Fibroblast of peridontal ligament (primary cell): ENCODE results near the gene TBX2.

ENCODE experiments used
- DNase-seq: peaks from one replicate; pipeline ENCODE4 v3.0.0-alpha.2; 2010; ENCODE audit errors: extremely low read depth

Gene TBX2

DNA sequence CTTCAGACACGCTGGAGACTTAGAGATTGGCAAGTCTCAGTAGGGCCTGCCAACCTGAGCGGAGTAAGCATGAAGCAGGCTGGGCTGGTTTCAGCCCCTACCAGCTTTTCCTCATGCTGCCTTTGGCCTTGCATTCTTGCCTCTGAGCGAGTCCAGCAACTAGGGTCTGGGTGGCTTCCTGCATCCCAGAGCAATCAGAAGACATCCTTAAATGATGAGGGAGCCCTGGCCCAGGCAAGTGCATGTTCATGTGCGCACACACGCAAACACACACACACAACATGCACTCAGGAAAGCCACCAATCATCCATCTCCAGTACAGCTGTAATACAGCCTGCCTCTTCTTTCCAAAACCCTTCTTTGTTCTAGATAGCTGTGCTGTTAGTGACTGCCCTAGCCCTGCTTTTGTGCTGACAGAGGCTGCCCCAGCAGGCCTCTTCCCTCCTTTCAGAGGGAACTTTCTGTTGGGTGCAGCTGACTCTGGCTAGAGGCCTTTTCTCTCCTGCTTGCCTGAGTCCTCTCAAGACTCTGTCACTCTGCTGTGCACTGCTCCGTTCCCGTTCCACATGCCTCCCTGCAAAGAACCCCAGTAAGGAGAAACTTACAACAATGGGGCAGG, 30.7 kb upstream of the TBX2 start:
- no peak for DNase-seq

DNA sequence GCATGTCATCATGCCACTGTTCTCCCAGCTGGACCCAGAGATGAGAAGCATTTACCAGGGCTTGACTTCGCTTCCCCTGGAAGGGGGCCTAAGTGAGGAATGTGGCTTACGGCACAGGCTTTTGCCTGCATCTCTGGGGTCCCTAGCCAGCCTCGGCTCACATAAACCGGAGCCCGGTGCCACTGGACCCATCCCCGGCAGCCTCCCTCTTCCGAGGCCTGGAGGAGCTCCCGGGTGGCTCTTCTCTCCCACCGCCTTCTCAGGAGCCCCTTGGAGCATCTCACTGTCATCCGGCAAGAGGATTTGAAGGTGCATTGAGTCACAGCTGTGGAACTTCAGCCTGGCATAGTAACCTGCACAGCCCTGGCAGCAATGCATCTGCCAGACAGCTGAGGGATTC, 29.9 kb upstream of the TBX2 start:
- DNase-seq: no peak

DNA sequence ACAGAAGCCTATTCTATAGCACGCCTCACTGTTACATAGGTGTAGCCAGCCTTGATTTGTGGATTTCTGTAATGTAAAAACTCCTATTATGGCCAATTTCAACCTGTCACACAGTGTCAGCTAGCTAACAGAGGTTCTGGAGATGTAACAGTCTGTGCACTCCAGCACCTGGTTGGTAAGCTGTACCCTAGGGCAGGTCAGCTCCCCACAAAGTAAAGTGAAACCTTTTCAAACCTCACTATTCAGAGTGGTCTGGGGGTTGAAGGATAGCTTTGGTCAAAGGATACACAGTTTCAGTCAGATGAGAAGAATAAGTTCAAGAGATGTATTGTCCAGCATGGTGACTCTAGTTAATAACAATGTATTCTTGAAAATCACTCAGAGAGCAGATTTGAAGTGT, 28.5 kb upstream of the TBX2 start:
- DNase-seq: no peak

DNA sequence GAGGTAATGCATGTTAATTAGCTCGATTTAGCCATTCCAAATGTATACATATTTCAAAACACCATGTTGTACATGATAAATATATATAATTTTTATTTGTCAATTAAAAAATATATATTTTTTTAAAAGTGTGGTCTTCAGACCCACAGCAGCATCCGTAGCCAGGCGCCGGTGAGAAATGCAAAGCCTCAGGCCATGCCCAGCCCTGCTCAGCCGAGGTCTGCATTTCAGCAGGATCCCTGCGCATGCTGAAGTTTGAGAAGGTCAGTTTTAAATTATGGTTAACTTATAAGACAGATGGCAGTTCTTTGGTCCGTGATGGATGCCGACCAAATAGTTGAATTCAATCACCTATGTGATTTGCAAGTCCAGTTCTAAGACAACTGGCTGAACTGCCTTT, 28.0 kb upstream of the TBX2 start:
- no peak for DNase-seq

DNA sequence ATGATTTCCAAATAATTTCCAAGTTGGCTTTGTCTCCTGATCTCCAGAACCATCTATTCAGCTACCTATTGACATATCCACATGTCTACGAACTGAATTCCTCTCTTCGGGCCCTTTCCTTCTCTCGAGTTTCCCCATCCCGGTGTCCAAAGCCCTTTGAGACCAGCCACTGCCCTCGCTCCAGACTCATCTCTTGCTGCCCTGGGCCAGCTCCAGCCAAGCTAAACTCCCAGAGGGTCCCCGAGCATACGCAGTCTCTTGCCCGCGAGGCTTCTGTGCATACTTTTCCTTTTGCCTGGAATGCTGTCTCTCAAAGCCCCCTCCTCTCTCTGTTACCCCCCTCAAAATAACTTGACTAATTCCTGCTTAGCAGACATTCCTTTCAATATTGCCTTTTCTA, 27.2 kb upstream of the TBX2 start:
- no peak for DNase-seq

DNA sequence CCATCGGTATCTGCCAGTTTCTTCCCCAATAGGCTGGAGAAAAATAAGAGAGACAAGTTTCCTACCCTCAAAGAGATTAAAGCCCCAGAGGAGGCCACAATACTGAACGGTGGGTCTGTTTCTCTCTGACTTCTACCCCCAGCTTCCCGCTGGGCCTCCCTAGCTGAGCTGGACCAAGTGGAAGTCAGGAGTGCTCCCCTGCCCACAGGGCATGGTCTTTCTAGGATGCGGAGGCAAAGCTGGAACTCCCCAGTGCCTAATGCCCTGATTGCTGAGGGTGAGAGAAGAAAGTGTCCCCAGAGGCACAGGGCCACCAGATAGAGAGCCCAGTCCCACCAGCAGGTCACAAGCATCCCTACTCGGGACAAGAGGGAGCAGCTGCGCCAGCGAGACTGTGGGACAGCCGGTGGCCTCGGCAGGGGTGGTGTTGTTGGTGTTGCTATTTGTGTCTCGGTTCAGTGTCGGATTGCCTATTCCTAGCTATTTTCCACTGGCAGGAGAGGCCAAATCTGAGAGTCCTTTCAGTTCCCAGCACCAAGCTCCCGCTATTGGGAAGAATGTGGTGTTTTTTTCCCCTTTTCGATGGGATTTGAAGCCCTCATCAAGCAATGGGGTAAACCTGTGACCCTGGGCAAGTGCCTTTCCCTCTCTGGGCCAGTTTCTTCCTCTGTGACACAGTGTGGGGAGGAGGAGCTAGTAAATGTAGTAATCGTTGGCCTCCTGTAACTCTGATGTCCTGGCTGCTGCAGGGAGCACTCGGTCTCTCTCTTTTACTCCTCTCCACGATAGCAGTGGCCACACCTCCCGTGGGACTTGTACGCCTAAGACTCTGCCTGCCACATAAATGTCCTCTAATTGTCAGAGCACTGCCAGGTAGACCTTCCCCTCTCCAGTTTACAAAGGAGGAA, 22.5 kb upstream of the TBX2 start:
- no peak for DNase-seq

DNA sequence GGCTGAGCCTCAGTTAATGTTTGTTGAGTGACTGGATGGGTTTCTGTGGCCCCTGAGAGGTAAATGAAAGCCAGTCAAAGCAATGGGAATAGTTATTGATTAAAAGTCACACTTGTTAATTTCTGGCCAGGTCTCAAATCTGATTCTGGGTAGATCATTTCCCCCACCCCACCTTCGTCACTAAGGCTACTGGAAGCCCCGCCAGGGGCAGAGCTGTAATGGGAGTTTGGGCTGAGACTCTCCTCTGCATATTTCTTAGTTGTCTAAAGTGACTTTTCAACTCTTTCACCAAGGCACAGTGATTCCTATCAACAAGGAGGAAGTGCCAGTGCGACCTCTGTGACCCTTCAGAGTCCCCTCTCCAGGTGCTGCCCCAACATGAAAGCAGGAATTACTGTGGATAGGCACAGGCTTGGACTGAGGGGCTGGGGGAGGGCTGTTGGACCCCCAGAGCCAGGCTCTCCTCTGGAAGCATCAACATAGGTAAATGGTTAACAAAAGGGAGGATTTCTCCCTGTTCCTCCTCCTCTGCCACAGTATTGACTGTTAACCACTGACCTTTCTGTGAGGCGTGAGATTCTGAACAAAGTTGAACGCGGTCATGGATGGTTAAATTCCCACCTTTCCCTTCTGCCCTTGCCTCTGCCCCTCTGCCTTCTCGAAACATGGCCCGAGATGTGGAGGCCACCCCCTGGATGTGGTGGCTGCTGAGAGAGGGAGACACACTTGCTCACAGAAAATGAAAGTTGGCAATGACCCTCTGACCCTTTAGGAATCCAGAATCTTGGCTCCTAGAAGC, 20.8 kb upstream of the TBX2 start:
- DNase-seq: no peak

DNA sequence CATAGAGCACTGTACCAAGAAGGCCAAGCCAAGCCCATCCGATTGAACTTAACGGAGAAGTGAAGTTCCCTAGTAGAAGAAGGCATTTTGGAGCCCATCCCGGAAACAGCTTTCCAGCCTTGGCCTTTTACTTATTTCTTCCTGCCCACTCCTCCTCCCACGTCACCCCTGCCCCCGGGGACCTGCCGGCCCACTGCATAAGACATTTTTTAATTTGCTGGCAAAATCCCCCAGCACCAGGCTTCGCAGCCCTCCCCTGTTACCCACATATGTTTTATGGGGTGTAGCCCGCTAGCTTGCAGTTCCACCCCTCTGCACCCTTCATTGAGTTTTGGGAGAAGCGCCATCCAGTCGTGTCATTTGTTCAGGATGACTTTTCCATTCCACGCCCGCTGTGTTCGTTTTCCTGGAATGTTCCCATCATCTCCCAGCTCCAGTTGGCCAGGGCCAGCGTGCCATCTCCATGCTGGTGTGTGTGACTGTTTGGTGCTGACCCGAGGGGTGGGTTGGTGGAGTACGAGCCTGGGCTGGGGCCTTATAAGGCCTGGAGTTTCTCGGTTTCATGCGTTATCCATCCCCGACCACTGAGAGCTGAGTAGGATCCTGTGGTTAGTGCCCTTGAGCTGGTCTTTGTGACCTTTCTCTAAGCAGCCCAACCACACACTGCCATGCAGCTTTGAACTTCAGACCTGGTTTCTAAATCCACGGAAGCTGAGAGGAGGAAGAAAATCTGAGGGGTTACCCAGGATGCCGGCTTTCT, 20.0 kb upstream of the TBX2 start:
- no peak for DNase-seq

DNA sequence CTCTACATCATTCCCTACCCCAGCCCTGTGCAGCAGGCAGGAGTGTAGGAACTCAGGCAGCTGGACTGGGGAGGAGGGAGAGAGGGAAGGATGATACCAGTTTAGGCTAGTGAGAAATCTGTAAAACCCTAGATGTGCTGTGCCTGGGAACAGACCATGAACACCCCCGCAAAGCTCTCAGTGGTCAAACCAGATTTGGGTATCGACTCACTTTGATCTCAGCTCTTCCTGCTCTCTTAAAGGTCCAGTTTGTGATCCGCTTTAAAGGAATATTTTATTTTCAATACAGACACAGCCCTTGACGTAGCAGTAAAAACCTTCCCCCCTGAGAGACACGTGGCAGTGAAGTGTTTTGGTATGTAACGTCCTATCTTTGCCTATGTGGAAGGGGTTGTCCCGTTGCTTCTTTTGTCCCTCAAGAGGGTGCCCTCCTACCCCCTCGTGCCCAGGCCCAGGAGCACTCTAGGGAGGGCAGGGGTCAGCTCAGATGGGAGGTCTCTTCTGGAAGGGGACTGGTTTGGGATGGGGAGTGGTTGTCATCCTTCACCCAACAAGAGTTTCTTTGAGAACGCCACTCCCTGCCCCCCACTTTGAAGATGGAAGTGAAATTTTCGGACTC, 19.3 kb upstream of the TBX2 start:
- peak; percentile 28 for DNase-seq

DNA sequence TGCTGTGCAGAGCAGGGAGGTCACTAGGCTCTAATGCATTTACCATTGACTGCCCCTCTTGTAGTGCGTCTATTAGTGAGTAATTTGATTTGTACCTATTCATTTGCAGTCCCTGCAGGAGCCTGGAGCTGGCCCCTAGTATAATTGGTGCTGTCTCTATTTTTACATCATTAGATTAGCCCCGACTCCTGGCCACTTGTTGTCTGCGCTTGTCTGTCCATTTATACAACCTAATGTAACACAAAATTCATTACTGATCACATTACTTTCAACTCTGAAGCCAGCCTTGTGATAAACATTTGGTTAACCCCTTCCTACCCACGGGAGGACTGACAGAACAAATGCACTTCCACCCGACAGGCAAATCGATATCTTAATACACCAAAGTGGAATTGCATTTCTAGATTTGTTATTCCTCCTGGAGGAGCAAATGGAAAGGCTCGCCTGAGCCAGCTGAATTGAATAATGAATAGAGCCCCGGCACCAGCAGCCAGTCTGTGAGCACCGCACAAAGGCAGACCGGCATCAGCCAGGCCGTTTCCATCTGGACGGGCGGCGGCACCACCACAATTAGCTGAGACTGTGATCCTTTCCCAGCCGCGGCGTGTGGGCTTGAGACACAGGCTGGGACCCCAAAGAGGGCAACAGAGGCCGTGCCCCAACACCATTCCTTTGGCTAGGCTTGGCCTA, 18.7 kb upstream of the TBX2 start:
- no peak for DNase-seq

DNA sequence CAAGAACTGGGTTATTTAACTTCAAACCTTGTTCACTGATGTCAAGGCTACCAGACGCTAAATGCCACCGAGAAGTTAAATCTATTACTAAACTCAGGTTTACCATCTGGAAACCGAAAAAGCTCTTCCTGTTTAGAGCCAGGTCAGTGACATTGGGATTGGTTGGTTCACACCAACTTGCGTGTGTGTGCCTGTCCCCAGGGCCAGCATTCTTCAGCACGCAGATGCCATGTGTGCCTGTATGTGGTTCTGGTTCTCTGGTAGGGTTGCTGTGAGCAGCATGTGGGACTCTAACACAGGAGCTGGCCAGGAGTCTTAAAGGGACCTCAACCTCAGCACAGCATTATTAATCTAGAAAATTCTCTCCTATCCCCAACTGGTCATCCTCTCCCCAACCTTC, 18.1 kb upstream of the TBX2 start:
- no peak for DNase-seq

DNA sequence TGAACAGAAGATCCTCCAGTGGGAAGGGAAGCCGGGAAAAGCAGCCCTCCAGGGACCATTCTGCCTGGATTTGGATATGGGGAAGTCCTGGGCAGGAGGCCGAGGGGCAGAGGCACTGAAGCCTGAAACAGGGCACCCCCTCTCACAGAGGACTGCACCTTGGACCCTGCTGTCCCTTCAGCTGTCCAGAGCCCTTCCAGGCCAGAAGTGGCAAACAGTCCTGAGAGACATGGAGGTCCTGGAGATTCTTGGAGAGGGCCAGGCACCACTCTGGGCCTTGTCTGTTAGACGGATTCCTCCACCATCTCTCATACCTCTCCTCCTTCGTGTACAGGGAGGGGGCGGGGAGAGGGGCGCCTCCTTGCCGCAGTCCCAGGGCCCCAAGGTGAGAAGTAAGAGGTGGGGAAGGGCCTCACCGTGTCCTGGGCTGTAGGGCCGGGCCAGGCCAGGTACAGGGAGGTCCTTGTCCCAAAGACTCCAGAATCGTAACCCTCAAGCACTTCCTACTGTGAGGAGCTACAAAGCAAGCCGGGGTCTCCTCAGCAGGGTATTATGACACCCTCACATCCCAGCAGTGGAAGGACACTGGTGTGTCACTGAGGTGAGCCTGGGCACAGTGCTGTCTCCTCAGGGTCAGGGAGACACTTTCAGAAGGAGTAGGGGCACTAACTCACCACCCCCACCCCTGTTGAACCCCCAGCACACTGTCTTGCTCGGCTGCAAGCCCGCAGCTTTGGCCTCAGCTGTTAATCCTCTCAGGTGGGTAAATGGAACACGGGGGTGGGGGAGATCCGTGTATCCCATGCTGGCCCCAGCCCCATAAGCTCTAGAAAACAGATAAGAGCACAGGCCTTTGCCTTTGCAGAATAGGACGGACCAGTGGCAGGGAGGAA, 16.6 kb upstream of the TBX2 start:
- DNase-seq: no peak

DNA sequence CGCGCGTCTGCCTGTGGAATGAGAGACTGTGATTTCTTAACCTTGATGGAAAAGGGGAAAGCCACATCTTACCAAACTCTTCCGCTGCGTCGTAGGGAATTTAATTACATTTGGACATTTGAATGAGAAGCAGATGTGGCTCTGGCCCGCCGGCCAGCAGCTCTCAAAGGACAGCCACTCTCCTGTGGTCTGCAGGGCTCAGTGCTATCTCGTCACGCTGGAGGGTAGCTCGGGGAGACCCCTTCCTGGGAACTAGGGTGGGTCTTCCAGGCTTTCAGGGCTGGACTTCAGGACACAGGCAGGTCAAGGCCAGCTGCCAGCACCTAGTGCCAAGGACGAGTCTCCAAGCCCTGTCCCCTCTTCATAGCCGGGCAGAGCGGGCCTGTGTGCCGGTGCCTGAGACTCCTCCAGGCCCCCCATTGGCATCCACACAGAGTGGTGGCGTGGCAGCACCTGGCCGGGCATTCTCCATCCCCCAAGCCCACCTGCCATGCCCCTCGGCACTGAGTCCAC, 15.9 kb upstream of the TBX2 start:
- DNase-seq: peak; percentile 92

DNA sequence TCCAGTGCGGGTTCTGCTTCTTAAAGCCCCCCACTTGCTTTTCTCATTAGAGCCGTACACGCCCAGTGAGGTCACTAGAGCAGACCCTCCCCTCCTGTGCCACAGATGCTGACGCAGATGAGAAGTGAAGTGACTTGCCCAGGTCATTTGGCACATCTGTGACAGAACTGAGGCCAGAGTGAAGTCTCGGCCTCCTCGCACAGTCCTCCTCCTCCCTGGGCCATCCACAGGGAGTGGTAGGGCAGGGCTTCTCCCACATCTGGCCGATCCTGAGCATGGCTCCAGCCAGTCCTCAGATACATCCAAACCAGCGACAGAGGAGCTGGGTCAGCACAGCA, 15.3 kb upstream of the TBX2 start:
- no peak for DNase-seq

DNA sequence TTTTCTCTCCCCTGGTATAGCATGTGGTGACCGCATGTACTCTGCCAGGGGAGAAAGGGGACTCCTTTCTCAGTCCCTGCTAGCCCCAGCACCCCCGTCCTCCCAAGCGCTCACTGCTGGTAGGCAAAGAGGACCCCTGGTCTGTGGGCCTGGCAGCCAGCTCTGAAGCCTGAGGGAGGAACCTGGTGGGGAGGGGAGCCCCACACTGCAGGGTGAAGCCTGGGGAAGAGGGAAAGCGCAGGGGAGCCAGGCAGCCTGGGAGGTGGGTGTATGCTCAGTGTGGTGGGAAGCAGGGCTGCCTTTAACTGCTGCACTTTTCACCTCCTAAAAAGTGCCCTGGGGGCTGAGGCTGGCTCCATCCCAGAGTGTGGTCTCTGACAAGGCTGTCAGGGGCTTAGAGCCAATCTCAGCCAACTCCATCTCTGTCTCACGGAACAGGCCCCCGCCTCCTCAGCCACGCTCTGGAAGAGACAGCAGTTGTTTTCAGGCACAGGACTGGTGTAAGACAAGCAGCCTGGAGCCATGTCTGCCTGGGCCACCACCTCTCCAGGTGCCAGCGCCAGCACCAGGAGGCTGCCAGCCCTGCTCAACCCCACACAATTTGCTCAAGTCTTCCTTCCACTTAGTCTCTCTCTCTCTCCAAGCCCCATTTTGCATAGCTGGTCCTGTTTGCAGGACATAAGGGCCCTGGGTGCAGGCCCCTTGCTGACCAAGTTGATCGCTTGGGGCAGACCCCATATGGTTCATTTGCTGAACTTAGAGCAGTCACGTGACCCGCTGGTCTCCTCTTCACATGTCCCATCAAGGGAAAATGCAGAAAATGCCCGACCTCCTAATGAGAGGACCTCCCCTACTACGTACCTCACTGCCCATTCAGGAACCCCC, 14.7 kb upstream of the TBX2 start:
- no peak for DNase-seq

DNA sequence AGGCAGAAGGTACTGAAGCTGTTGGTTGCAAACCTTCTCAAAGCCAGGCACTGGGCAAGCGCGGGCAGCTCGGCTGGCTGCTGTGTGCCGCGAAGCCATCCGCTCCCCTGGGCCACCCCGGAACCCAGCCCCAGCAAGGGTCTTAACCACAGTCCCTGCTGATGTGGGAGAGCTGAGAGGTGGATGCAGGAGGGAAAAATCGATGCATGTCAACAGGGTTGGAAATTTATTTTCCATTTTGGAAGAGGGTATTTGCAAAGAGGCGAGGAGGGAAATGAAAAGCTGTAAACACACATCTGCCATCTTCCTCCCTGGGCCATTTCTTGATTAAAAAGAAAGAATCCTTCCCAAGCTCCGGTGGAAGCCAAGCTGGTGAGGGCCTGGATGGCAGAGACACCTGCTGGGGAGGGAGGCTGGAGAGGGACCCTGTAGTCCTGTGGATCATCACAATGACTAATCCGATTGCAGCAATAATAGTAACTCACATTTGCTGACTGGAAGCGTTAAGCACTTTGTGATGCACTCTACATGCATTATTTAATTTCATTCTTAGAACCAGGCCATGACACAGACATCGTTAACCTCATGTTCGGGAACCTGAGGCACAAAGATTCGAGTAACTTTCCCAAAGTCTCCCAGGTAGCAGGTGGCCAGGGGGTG, 13.9 kb upstream of the TBX2 start:
- DNase-seq: peak; percentile 40

DNA sequence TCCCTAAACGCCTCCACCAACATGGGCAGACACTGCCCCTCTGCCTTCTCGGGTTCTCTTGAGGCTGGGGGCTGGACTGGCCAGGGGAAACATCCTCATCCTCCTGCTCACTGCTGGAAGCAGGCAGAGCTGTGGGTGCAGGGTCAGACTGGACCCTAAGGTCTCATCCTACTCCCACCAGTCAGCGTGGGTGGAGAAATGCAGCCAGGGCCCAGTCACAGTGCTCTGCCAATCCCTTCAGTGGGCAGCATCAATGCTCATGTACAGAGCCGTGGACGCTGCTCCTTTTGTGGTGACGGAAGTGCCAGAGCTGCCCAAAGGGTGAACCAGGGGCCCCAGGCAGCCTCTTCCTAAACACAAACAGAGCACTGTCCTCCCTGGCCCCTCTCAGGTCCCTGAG, 13.4 kb upstream of the TBX2 start:
- DNase-seq: no peak

DNA sequence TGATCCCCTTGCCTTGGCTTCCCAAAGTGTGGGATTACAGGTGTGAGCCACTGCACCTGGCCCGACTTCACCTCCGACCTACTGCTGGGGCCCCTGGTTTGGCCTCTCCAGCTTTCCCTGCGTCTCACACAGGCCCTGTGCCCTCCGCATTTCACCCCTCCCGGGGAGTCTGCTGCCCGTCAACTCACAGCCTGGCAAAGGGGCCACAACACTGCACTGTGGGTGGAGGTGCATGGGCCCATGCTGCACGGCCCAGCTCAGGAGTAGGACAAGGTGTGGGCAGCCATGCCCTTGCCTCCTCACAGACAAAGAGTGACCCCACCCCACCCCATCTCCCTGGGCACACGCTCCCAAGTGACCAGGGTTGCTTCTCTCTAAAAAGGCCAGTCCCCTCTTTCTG, 12.6 kb upstream of the TBX2 start:
- DNase-seq: no peak
